Hepatocyte (in vitro differentiated cells): Measurements from ENCODE around the gene CCDC39. TPM values are rescaled to one million over a fixed set of nuclear protein-coding genes. Genes with fewer than 3 reads are reported as not detected.

ENCODE experiments used
- DNase-seq: peaks from one replicate; pipeline ENCODE4 v3.0.0-alpha.2; 2016; ENCODE audit warnings: low spot score
- H2AFZ ChIP-seq: fragments of 200-600 bp; sonication (generic); 2 replicates; pipeline ENCODE4 v1.6.0; 2016; ENCODE audit warnings: antibody characterized with exemption, mild to moderate bottlenecking
- H3K27ac ChIP-seq: fragments of 200-600 bp; sonication (generic); 2 replicates; pipeline ENCODE4 v1.5.1; 2016; ENCODE audit warnings: mild to moderate bottlenecking
- H3K27me3 ChIP-seq: fragments of 200-600 bp; sonication (generic); 2 replicates; pipeline ENCODE4 v1.6.1; 2016
- H3K36me3 ChIP-seq: fragments of 200-600 bp; sonication (generic); replicated peaks from 2 replicates; pipeline ENCODE4 v1.5.1; 2016; ENCODE audit warnings: low read depth; ENCODE audit not compliant: insufficient read depth
- H3K4me1 ChIP-seq: fragments of 200-600 bp; sonication (generic); 2 replicates; pipeline ENCODE4 v1.5.1; 2016; ENCODE audit warnings: mild to moderate bottlenecking, moderate library complexity; ENCODE audit not compliant: insufficient read depth
- H3K4me2 ChIP-seq: fragments of 200-600 bp; sonication (generic); 2 replicates; pipeline ENCODE4 v1.6.0; 2016
- H3K4me3 ChIP-seq: fragments of 200-600 bp; sonication (generic); 2 replicates; pipeline ENCODE4 v1.5.1; 2016; ENCODE audit warnings: mild to moderate bottlenecking
- H3K79me2 ChIP-seq: fragments of 200-600 bp; sonication (generic); 2 replicates; pipeline ENCODE4 v1.6.0; 2017; ENCODE audit warnings: mild to moderate bottlenecking
- H3K9me2 ChIP-seq: fragments of 200-600 bp; sonication (generic); replicated peaks from 2 replicates; pipeline ENCODE4 v1.6.0; 2017; ENCODE audit warnings: mild to moderate bottlenecking; ENCODE audit not compliant: insufficient read depth
- H3K9me3 ChIP-seq: fragments of 200-600 bp; sonication (generic); 2 replicates; pipeline ENCODE4 v1.5.1; 2016; ENCODE audit warnings: low read depth, mild to moderate bottlenecking
- H4K20me1 ChIP-seq: fragments of 200-600 bp; sonication (generic); 2 replicates; pipeline ENCODE4 v1.6.0; 2016; ENCODE audit warnings: mild to moderate bottlenecking; ENCODE audit not compliant: insufficient read depth, poor library complexity, severe bottlenecking
- CTCF ChIP-seq: fragments of 200-600 bp; sonication (generic); IDR thresholded peaks from 2 replicates; pipeline ENCODE4 v1.5.1; 2016; ENCODE audit warnings: antibody characterized with exemption, mild to moderate bottlenecking; ENCODE audit not compliant: poor library complexity
- EZH2 ChIP-seq: fragments of 200-600 bp; sonication (generic); IDR thresholded peaks from 2 replicates; pipeline ENCODE4 v1.6.1; 2016; ENCODE audit warnings: antibody characterized with exemption, mild to moderate bottlenecking, borderline replicate concordance
- EZH2phosphoT487 ChIP-seq: fragments of 200-600 bp; sonication (generic); IDR thresholded peaks from one replicate; pipeline ENCODE4 v1.6.1; 2018; ENCODE audit warnings: antibody characterized with exemption, mild to moderate bottlenecking, low read depth, moderate library complexity; ENCODE audit not compliant: unreplicated experiment, severe bottlenecking
- WGBS: methylation state at CpG from one replicate; pipeline ENCODE4 v1.1.6; 2016; ENCODE audit warnings: low lambda C conversion rate; ENCODE audit errors: missing lambda C conversion rate; 5-methylcytosine and 5-hydroxymethylcytosine counted together
- polyA plus RNA-seq: library from polyadenylated mRNA; unstranded; fragments of >200 nt; fragmentation: Nextera tagmentation; extraction: Ambion mirVana; gene quantifications from 2 replicates; pipeline ENCODE4 v1.2.1, GENCODE V29; 2016
- total RNA-seq: library from RNA; depleted of rRNA; stranded (reverse); fragments of >200 nt; gene quantifications from 2 replicates; pipeline ENCODE4 v1.2.3, GENCODE V29; 2014

The CCDC39 gene
- total and polyA plus RNA-seq, 2 experiments from 2014 or later = not detected

- H3K36me3 ChIP-seq = no peaks in the 10 kb centered on the region
- DNase-seq = no peak
- H3K4me2 ChIP-seq = no peak overlapping the region
- no peak overlapping the region for H3K4me3 ChIP-seq
- no peak overlapping the region for H3K27ac ChIP-seq
- no peaks in the 10 kb centered on the region for H4K20me1 ChIP-seq
- no peak for TF ChIP-seq EZH2
- no peak for TF ChIP-seq CTCF
- no peak for TF ChIP-seq EZH2phosphoT487
- H3K4me1 ChIP-seq = no peaks in the 10 kb centered on the region
- no peaks in the 10 kb centered on the region for H3K27me3 ChIP-seq
- no peaks in the 10 kb centered on the region for H3K9me3 ChIP-seq
- H3K79me2 ChIP-seq = no peaks in the 10 kb centered on the region
- H2AFZ ChIP-seq = no peak overlapping the region
- H3K9me2 ChIP-seq = no peaks in the 10 kb centered on the region
Observed at GRCh38 chr3:180694321-180694720, 15.0 kb upstream of the CCDC39 start.

GRCh38 chr3:180693656-180694055 lies 14.4 kb upstream of the CCDC39 start:
- H3K4me2 ChIP-seq = no peak overlapping the region
- no peaks in the 10 kb centered on the region for H3K79me2 ChIP-seq
- H3K27me3 ChIP-seq = no peaks in the 10 kb centered on the region
- no peaks in the 10 kb centered on the region for H3K36me3 ChIP-seq
- H3K9me2 ChIP-seq = no peaks in the 10 kb centered on the region
- no peak for DNase-seq
- TF ChIP-seq CTCF = no peak
- TF ChIP-seq EZH2 = no peak
- TF ChIP-seq EZH2phosphoT487 = no peak
- H3K4me1 ChIP-seq = no peaks in the 10 kb centered on the region
- H3K4me3 ChIP-seq = no peak overlapping the region
- 88% methylated on average over 1 of the region's 1 CpG for WGBS
- H3K27ac ChIP-seq = no peak overlapping the region
- H3K9me3 ChIP-seq = no peaks in the 10 kb centered on the region
- H2AFZ ChIP-seq = no peak overlapping the region
- no peaks in the 10 kb centered on the region for H4K20me1 ChIP-seq

- H3K27me3 ChIP-seq = no peaks in the 10 kb centered on the region
- H4K20me1 ChIP-seq = no peaks in the 10 kb centered on the region
- no peaks in the 10 kb centered on the region for H3K36me3 ChIP-seq
- no peaks in the 10 kb centered on the region for H3K79me2 ChIP-seq
- no peak overlapping the region for H3K4me2 ChIP-seq
- H3K27ac ChIP-seq = no peak overlapping the region
- no peak overlapping the region for H3K4me3 ChIP-seq
- TF ChIP-seq EZH2 (no peak), CTCF (peak; percentile 26)
- no peak for DNase-seq
- WGBS = 13% methylated on average over 1 of the region's 1 CpG
- no peaks in the 10 kb centered on the region for H3K9me3 ChIP-seq
- no peaks in the 10 kb centered on the region for H3K9me2 ChIP-seq
- no peaks in the 10 kb centered on the region for H3K4me1 ChIP-seq
- H2AFZ ChIP-seq = no peak overlapping the region
Observed at GRCh38 chr3:180690061-180690460, 10.8 kb upstream of the CCDC39 start.

GRCh38 chr3:180684807-180685206 lies 5.5 kb upstream of the CCDC39 start:
- WGBS = 46% methylated on average over 3 of the region's 3 CpGs
- no peak overlapping the region for H3K4me2 ChIP-seq
- H3K36me3 ChIP-seq = no peaks in the 10 kb centered on the region
- no peaks in the 10 kb centered on the region for H4K20me1 ChIP-seq
- no peak for TF ChIP-seq EZH2
- no peak for TF ChIP-seq EZH2phosphoT487
- no peak for TF ChIP-seq CTCF
- no peaks in the 10 kb centered on the region for H3K79me2 ChIP-seq
- no peak overlapping the region for H3K27ac ChIP-seq
- H2AFZ ChIP-seq = no peak overlapping the region
- H3K4me3 ChIP-seq = no peak overlapping the region
- H3K27me3 ChIP-seq = no peaks in the 10 kb centered on the region
- H3K4me1 ChIP-seq = peaks cover 6% of the 10 kb centered on the region
- no peaks in the 10 kb centered on the region for H3K9me3 ChIP-seq
- DNase-seq = no peak
- no peaks in the 10 kb centered on the region for H3K9me2 ChIP-seq
